Right hindlimb (tissue), 1 donor: ENCODE results near the gene CDC34.
A peak's percentile ranks its signal among the peaks of the same experiment; 100 is the strongest.

ENCODE experiments used
- DNase-seq: peaks from one replicate; pipeline ENCODE4 v3.0.0-alpha.2; 2018

Gene CDC34, protein sequence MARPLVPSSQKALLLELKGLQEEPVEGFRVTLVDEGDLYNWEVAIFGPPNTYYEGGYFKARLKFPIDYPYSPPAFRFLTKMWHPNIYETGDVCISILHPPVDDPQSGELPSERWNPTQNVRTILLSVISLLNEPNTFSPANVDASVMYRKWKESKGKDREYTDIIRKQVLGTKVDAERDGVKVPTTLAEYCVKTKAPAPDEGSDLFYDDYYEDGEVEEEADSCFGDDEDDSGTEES

GRCh38 chr19:531753-532560 is at the start of gene CDC34:
Gene CDC34, plus strand, starts transcription at chr19:531760. Its CDS starts 172 bp downstream, at chr19:531932.
- DNase-seq = no peak

DNA sequence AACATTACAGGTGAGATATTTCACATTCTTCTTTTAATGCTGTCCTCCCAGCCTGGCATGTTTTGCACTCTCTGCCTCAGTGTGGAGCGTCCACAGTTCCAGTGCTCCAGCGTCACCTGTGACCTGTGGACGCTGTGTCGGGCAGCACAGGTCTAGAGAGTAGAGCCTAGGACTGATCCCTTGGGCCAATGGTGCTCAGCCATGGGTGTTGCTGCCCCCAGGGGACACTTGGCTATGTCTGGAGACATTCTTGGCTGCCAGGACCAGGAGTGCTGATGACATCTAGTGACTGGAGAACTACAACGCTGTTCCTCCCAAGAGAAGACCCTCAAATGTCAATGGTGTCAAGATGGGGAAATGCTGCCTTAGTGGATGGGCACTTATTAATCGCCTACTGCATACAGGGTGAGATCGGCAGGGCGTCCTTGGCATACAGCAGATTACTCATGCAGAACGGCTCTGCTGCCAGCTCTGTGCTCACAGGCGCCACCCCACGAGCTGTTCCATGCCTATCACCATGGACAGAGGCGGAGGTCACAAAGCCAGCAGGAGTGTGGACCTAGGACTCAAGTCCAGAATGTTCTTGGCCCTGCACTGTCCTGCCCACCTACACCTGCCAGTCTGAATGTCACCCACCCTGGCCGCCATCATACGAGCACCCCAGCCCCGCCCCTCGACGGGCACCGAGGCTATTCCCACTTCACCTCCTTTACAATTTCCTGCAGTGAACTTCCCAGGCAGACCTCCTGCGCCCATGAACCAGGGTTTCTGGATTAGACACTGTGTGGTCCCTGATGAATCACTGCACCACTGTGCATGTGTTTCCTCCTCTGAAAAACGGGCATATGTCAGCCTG is 49.1 kb upstream of the CDC34 start:
- DNase-seq = no peak

DNA sequence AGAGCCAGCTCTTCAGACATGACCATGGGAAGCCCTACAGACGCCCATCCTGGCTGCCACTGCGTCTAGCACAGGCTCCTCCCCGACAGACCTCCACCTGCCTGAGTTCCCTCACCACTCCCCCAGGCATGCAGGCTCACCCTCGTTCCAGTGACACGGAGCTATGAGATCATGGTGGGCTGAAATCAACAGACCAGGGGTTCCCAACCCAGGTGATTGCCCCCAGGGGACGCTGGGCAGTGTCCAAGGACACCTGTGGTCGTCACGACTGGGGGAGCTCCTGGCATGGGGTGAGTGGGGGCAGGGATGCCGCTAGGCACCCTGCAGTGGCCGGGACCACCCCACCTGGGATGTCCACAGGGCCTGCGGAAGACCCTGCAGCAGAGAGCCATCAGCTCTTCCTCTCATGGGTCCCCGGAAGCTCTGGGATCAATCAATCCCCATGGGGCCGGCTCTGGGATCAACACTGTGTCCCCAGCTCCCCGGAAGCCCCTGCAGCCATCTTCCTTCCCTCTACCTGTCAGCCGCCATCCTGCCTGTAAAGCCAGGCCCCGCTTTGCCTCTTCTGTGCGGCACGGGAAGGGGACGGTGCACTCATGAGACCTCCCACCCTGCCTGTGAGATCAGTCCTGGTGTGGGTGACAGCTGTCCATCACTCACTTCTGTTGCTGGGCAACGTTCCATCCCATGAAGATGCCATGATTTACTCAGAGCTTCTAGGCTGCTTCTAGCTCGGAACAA is 48.1 kb upstream of the CDC34 start:
- no peak for DNase-seq

- no peak for DNase-seq
These were observed 47.1 kb upstream of the CDC34 start for GRCh38 chr19:484494-484893.

DNA sequence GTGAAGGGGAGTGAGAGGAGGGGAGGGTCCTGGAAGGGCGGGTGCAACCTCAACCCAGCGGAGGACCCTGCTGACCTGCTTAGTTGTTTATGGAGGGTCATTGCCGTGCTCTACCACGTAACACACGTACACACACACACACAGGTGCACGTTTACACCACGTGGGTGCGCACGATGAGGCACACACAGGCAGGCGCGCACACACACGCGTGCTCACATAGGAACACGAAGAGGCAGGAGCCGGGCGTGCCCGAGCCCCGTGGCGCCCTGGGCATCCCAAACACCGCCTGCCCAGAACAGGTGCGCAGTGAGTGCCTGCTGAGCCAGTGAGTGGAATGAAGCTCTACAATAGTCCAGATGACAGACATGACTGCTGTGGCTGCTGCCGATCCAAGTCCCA is 46.5 kb upstream of the CDC34 start:
- peak; percentile 21 for DNase-seq

DNA sequence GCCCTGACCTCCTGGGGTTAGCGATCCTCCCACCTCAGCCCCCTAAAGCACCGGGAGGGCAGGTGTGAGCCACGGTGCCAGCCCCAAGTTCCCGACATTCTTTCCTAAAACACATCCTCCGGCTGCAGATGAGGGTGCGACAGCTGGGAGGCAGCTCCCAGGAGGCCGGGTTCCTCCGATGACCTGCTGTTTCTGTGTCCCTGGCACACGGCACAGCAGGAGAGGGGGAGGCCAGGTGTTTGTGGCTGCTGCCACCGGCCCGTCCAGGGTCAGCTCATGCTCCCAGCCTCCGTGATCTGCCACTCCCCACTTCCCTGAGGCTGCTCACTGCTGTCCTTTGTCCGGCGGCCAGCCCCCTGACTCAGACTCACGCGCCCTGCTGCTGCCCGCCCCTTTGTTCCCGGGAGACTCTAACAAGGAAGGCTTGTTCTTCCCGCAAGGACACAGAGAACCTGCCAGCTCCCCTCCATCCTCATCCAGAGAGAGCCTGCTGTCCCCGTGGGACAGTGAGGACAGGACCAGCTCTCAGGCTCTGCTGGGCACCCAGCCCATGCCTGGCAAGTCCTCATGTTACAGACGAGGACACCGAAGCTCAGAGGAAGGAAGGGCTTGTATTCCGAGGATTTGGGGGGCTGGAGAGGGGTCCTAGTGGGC is 45.9 kb upstream of the CDC34 start:
- DNase-seq = peak; percentile 31

GRCh38 chr19:488505-489417 is 42.8 kb upstream of the CDC34 start:
- DNase-seq = peak; percentile 97

- DNase-seq = peak; percentile 47
These were observed 42.0 kb upstream of the CDC34 start for GRCh38 chr19:489418-490196.

- peak; percentile 30 for DNase-seq
These were observed 40.3 kb upstream of the CDC34 start for GRCh38 chr19:491146-491741.

DNA sequence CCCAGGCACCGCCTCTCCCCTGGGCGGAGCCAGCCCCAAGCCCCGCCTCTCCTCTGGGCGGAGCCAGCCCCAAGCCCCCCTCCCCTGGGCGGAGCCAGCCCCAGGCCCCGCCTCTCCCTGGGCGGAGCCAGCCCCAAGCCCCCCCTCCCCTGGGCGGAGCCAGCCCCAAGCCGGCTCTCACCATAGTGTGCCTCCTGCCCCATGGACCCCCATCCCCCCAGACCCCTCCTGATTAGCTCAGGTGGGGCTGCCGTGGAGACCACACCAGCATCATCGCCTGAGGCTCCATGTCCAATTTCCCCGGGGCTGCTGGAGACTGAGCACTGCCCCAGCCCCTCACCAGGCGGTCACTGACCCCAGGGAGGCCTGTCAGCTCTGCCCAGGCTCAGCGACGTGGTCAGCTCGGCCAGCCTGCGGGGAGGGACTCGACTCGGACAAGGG is 39.4 kb upstream of the CDC34 start:
- DNase-seq = peak; percentile 27

- DNase-seq = peak; percentile 21
These were observed 38.0 kb upstream of the CDC34 start for GRCh38 chr19:493391-494170.

DNA sequence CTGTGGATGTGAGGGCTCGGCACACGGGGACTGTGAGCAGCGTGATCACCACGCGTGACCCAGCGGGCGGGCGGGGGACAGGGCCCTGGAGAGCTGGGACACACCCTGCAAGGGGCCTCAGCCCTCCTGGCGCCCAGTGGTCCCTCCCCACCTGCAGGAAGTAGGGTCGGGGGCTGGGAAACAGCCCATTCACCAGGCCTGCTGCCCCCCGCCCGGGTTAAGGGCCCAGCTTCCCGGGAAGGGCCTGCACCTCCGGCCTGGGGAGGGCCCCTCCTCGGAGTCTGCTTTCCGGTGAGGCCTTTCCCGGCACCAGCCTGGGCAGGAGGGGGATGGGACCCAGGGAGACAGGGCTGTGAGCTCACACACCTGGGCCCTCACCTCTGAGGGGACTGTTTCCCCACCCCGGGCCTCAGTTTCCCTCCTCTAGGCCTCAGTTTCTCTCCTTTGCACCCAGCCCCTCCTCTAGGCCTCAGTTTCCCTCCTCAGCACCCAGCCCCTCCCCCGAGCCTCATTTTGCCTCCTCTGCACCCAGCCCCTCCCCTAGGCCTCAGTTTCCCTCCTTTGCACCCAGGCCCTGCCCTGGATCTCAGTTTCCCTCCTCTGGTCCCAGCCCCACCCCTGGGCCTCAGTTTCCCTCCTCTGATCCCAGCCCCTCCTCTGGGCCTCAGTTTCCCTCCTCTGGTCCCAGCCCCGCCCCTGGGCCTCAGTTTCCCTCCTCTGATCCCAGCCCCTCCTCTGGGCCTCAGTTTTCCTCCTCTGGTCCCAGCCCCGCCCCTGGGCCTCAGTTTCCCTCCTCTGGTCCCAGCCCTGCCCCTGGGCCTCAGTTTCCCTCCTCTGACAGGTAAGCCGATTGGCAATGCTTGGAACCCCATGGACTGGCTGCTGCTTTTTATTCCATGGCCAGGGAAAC is 37.1 kb upstream of the CDC34 start:
- peak; percentile 44 for DNase-seq

- DNase-seq = no peak
These were observed 36.5 kb upstream of the CDC34 start for GRCh38 chr19:495081-495401.

DNA sequence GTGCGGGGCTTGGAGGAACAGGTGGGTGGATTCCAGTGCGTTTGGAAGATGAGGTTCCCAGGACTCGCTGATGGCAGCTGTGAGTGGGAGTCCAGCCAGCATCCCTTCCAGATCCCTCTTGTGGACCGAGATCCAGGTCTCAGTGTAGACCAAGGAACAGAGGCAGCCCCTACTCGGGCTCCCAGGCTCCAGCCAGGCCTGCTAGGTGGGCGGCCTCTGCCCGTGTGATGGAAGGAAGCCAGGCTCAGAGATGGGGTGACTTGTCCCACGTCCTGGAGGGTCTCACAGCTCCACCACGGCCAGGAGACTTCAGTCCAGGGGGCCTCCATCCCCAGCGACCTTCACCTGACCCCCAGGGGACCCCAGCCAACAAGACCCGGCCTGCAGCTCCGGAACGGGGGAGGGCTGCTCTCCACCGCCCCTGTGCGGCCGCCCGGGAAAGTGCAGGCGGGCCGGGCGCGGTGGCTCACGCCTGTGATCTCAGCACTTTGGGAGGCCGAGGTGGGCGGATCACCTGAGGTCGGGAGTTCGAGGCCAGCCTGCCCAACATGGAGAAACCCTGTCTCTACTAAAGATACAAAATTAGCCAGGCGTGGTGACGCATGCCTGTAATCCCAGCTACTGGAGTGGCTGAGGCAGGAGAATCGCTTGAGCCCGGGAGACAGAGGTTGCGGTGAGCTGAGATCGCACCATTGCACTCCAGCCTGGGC is 36.0 kb upstream of the CDC34 start:
- peak; percentile 67 for DNase-seq

DNA sequence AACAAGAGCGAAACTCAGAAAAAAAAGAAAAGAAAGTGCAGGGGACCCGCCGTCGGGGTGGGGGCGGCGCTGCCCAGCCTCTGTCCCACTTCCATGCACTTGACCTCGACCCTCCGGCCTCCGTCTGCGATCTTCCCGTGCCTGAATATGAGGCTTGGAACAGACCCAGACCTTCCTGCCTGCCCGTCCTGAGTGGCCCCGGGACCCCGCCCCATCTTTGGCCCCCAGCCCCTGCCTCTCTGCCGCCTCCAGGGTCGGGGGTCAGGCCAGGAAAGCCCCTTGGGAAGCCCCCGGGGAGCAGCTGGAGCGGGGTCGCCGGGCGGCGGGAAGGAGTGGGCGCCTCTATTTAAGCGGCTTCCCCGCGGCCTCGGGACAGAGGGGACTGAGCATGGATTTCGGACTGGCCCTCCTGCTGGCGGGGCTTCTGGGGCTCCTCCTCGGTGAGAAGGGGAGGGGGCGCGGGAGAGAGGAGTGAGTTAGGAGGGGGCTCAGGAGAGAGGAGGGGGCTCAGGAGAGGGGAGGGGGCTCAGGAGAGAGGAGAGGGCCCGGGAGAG is 35.4 kb upstream of the CDC34 start, which contains the start of gene MADCAM1:
Gene MADCAM1, plus strand, starts transcription at position 375 of the 554 bp plus-strand sequence. Its CDS starts 14 bp downstream, at position 389.
- peak; percentile 28 for DNase-seq

- no peak for DNase-seq
These were observed 34.6 kb upstream of the CDC34 start for GRCh38 chr19:496986-497385.

GRCh38 chr19:497491-497868 is 34.1 kb upstream of the CDC34 start:
- DNase-seq = no peak
